ENCODE data around the gene PAQR9. TPM values are rescaled to one million over a fixed set of nuclear protein-coding genes. Genes with fewer than 3 reads are reported as not detected.

Gene PAQR9
- total and polyA plus RNA-seq, 2 of the 13 experiments (the other 11 are each of a cell fraction or from before 2014, with no cell fraction given), result 3.7 to 10.3 TPM

GRCh38 chr3:142962520-142963233 is 797 bp downstream of the PAQR9 start (continued):
- TF ChIP-seq THAP7 (CRISPR knock-in tag; IDR thresholded peaks at IDR 0.05), result no peak
- TF ChIP-seq ZNF556 (CRISPR knock-in tag; IDR thresholded peaks at IDR 0.05; ENCODE audit: borderline replicate concordance), result no peak
- TF ChIP-seq ZNF256 (CRISPR knock-in tag; conservative IDR thresholded peaks at IDR 0.05), result no peak
- TF ChIP-seq ZNF7 (CRISPR knock-in tag; IDR thresholded peaks at IDR 0.05), result no peak
- TF ChIP-seq FOXK1 (CRISPR knock-in tag; IDR thresholded peaks at IDR 0.05; ENCODE audit: borderline replicate concordance, low read depth), result no peak
- no peak for TF ChIP-seq ZNF253 (CRISPR knock-in tag; IDR thresholded peaks at IDR 0.05; ENCODE audit: borderline replicate concordance)
- TF ChIP-seq CHCHD3 (CRISPR knock-in tag; IDR thresholded peaks at IDR 0.05), result peak; percentile 90; the same call in 1 of the 2 replicates
- no peak for TF ChIP-seq ZBTB25 (CRISPR knock-in tag; IDR thresholded peaks at IDR 0.05)
- TF ChIP-seq HMGA1 (CRISPR knock-in tag; conservative IDR thresholded peaks at IDR 0.05), result no peak
- TF ChIP-seq ZNF512B (CRISPR knock-in tag; IDR thresholded peaks at IDR 0.05; ENCODE audit: borderline replicate concordance), result no peak; the same call in 1 of the 2 replicates
- TF ChIP-seq ISX (CRISPR knock-in tag; conservative IDR thresholded peaks at IDR 0.05), result no peak
- no peak; the same call in 1 of the 2 replicates for TF ChIP-seq ZBTB46 (CRISPR knock-in tag; IDR thresholded peaks at IDR 0.05; ENCODE audit: borderline replicate concordance)
- TF ChIP-seq SRSF4 (IDR thresholded peaks at IDR 0.05; ENCODE audit: low read depth, low read length, poor library complexity, severe bottlenecking), result no peak
- no peak for TF ChIP-seq ZIK1 (CRISPR knock-in tag; IDR thresholded peaks at IDR 0.05; ENCODE audit: borderline replicate concordance, low read depth)
- TF ChIP-seq ZBTB8A (CRISPR knock-in tag; IDR thresholded peaks at IDR 0.05; ENCODE audit: borderline replicate concordance, low read depth), result no peak; the same call in 1 of the 2 replicates
- TF ChIP-seq SALL2 (CRISPR knock-in tag; IDR thresholded peaks at IDR 0.05), result no peak; the same call in 1 of the 2 replicates
- TF ChIP-seq YEATS2 (CRISPR knock-in tag; IDR thresholded peaks at IDR 0.05; ENCODE audit: borderline replicate concordance), result no peak
- no peak for TF ChIP-seq NCOR1 (IDR thresholded peaks at IDR 0.05; ENCODE audit: borderline replicate concordance, low read length)
- no peak for TF ChIP-seq FOXO1 (CRISPR knock-in tag; IDR thresholded peaks at IDR 0.05)
- no peak for TF ChIP-seq YY1 (IDR thresholded peaks at IDR 0.05; ENCODE audit: insufficient read depth, insufficient replicate concordance, low read depth, low read length)
- TF ChIP-seq SMAD3 (CRISPR knock-in tag; IDR thresholded peaks at IDR 0.05), result no peak
- TF ChIP-seq ZNF34 (CRISPR knock-in tag; IDR thresholded peaks at IDR 0.05; ENCODE audit: borderline replicate concordance), result no peak
- TF ChIP-seq JUND (CRISPR knock-in tag; IDR thresholded peaks at IDR 0.05), result 0 out of 2 replicates have a peak, but pooled peaks have one; percentile 14
- TF ChIP-seq ZNF331 (CRISPR knock-in tag; IDR thresholded peaks at IDR 0.05), result no peak
